ENCODE results near the gene TP63. TPM values are rescaled to one million over a fixed set of nuclear protein-coding genes. Genes with fewer than 3 reads are reported as not detected.

TP63 gene
- polyA plus RNA-seq, 1 experiment = not detected

DNA sequence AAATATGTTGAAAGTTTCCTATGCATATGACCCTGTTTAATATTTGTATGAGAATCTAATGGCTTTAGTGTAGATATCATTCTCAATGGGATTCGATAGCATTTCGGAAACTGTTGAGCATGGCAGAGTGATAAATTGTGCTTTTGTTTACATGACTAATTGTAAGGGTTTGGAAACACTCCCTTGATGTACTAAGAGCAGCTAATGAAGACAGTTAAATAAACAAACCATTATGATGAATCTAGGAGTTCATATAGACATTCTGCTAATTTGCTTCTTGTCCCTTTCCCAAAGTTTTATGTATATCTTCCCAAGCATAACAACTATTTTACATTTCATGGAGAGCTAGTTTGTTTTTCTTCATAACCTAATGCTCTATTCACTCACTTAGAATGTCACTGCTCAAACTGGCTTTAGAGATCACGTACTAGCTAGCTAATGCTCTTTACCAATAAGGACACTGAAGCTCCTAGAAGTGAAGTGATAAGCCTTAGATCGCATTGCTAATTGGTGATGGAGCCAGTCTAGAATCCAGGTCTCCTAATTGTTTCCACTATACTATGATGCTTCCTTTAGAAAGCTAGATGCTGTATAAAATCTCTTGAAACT lies 140.8 kb downstream of the TP63 start:
- DNase-seq (ENCODE audit: low read depth) = no peak
- Histone ChIP-seq H3K36me3 (ENCODE audit: control insufficient read depth, insufficient read depth, low read length) (no peaks in the 10 kb centered on the region), H3K4me3 (ENCODE audit: low read depth, low read length) (no peak overlapping the region), H3K27me3 (ENCODE audit: control insufficient read depth, insufficient read depth, low read length) (no peaks in the 10 kb centered on the region)
- no peak for TF ChIP-seq CTCF (IDR thresholded peaks at IDR 0.05; ENCODE audit: insufficient read depth, low read depth, low read length)
- CTCF ChIA-PET = no interaction called here
- POLR2A ChIA-PET = no interaction called here

GRCh38 chr3:189772584-189772983 lies 141.4 kb downstream of the TP63 start:
- DNase-seq (ENCODE audit: low read depth) = no peak
- no peak overlapping the region for H3K4me3 ChIP-seq (ENCODE audit: low read depth, low read length)
- H3K27me3 ChIP-seq (ENCODE audit: control insufficient read depth, insufficient read depth, low read length) = no peaks in the 10 kb centered on the region
- TF ChIP-seq CTCF (IDR thresholded peaks at IDR 0.05; ENCODE audit: insufficient read depth, low read depth, low read length) = no peak
- ChIA-PET CTCF (no interaction called here), POLR2A (no interaction called here)
- H3K36me3 ChIP-seq (ENCODE audit: control insufficient read depth, insufficient read depth, low read length) = no peaks in the 10 kb centered on the region

DNA sequence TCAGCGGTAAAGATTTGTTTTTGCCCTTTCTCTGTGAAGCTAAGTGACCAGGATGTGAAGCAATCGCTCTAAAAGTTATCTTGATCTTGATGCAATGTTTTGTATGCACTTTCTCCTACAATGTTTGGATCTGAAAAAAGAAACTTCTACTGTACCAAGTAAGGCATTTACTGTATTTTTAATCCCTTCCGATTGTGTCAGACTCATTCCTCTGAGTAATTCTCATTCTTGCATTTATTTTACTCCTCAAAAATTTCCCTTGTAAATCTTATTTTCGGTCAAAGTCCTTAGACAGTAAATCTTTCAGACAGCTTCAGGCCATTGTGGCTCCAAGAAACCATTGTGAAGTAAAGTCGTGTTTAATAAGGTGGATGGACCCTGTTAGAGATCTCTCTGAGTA lies 141.9 kb downstream of the TP63 start:
- H3K27me3 ChIP-seq (ENCODE audit: control insufficient read depth, insufficient read depth, low read length) = no peaks in the 10 kb centered on the region
- no peak overlapping the region for H3K4me3 ChIP-seq (ENCODE audit: low read depth, low read length)
- POLR2A ChIA-PET = no interaction called here
- TF ChIP-seq CTCF (IDR thresholded peaks at IDR 0.05; ENCODE audit: insufficient read depth, low read depth, low read length) = no peak
- peak; percentile 19 for DNase-seq (ENCODE audit: low read depth)
- no peaks in the 10 kb centered on the region for H3K36me3 ChIP-seq (ENCODE audit: control insufficient read depth, insufficient read depth, low read length)
- CTCF ChIA-PET = no interaction called here

DNA sequence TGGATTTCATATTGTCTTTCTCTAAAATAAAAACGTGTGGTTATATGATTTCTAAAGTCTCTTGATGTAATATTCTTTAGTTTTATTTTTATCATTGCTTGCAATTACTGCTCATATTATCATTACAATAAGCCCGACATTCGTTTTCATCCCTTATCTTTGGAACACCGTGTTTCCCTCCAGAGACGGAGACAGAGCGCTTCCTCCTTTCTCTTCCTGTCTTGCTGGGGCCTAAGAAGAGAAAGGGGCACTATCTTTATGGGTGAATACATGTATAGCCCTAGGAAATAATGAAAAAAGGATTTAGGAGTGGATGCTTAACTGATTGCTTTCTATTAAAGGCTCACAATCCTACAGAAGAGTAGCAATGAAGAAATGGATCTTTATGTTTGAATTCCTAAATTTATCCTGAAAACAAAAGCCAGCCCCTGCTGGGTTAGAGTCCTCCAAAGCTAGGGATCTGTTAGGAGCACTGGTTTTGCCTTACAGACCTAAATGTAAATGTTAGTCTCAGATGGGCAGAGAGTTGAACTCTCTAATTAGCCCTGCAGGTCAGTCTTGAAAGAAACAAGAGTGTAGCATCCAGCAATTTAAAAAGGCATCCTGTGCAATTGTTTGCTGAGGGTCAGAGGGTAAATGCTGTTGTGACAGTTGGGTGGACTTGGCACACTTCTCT lies 145.1 kb downstream of the TP63 start:
- ChIA-PET POLR2A (no interaction called here), CTCF (no interaction called here)
- H3K27me3 ChIP-seq (ENCODE audit: control insufficient read depth, insufficient read depth, low read length) = no peaks in the 10 kb centered on the region
- no peak for DNase-seq (ENCODE audit: low read depth)
- H3K4me3 ChIP-seq (ENCODE audit: low read depth, low read length) = no peak overlapping the region
- TF ChIP-seq CTCF (IDR thresholded peaks at IDR 0.05; ENCODE audit: insufficient read depth, low read depth, low read length) = no peak
- H3K36me3 ChIP-seq (ENCODE audit: control insufficient read depth, insufficient read depth, low read length) = no peaks in the 10 kb centered on the region

GRCh38 chr3:189778340-189778950 lies 147.3 kb downstream of the TP63 start:
- Histone ChIP-seq H3K36me3 (ENCODE audit: control insufficient read depth, insufficient read depth, low read length) (no peaks in the 10 kb centered on the region), H3K4me3 (ENCODE audit: low read depth, low read length) (no peak overlapping the region), H3K27me3 (ENCODE audit: control insufficient read depth, insufficient read depth, low read length) (no peaks in the 10 kb centered on the region)
- DNase-seq (ENCODE audit: low read depth) = no peak
- no peak for TF ChIP-seq CTCF (IDR thresholded peaks at IDR 0.05; ENCODE audit: insufficient read depth, low read depth, low read length)
- ChIA-PET POLR2A (no interaction called here), CTCF (no interaction called here)
